ENCODE data around the gene PDE11A.

The PDE11A gene

GRCh38 chr2:177923323-177923722 lies 149.3 kb downstream of the PDE11A start:
- DNase-seq (ENCODE audit: low spot score) (no peak), FAIRE-seq (no peak)

- no peak for FAIRE-seq
Observed at GRCh38 chr2:177921726-177922125, 150.9 kb downstream of the PDE11A start.

GRCh38 chr2:177917169-177917568 lies 155.4 kb downstream of the PDE11A start:
- DNase-seq (ENCODE audit: low spot score) = no peak
- FAIRE-seq = no peak

More at GRCh38 chr2:177921726-177922125, 150.9 kb downstream of the PDE11A start:
- no peak for DNase-seq (ENCODE audit: low spot score)

- DNase-seq (ENCODE audit: low spot score) (no peak), FAIRE-seq (no peak)
Observed at GRCh38 chr2:177916342-177916741, 156.2 kb downstream of the PDE11A start.

- FAIRE-seq = no peak
- no peak for DNase-seq (ENCODE audit: low spot score)
Observed at GRCh38 chr2:177914247-177914646, 158.3 kb downstream of the PDE11A start.

- DNase-seq (ENCODE audit: low spot score) = no peak
- no peak for FAIRE-seq
Observed at GRCh38 chr2:177909962-177910361, 162.6 kb downstream of the PDE11A start.

- DNase-seq (ENCODE audit: low spot score) = no peak
- no peak for FAIRE-seq
Observed at GRCh38 chr2:177908824-177909223, 163.8 kb downstream of the PDE11A start.

GRCh38 chr2:177908182-177908581 lies 164.4 kb downstream of the PDE11A start:
- no peak for FAIRE-seq
- DNase-seq (ENCODE audit: low spot score) = no peak

GRCh38 chr2:177906041-177906718 lies 166.4 kb downstream of the PDE11A start:
- FAIRE-seq = no peak
- peak; percentile 34 for DNase-seq (ENCODE audit: low spot score)

GRCh38 chr2:177905640-177906039 lies 166.9 kb downstream of the PDE11A start:
- DNase-seq (ENCODE audit: low spot score) = no peak
- no peak for FAIRE-seq

- FAIRE-seq (no peak), DNase-seq (ENCODE audit: low spot score) (no peak)
Observed at GRCh38 chr2:177902395-177903163, 170.0 kb downstream of the PDE11A start.

- FAIRE-seq (no peak), DNase-seq (ENCODE audit: low spot score) (no peak)
Observed at GRCh38 chr2:177900082-177900481, 172.5 kb downstream of the PDE11A start.

GRCh38 chr2:177897278-177897677 lies 175.3 kb downstream of the PDE11A start:
- DNase-seq (ENCODE audit: low spot score) (no peak), FAIRE-seq (no peak)

- no peak for FAIRE-seq
Observed at GRCh38 chr2:177896587-177896986, 176.0 kb downstream of the PDE11A start.

GRCh38 chr2:177894546-177894945 lies 178.0 kb downstream of the PDE11A start:
- no peak for DNase-seq (ENCODE audit: low spot score)
- FAIRE-seq = no peak

More at GRCh38 chr2:177896587-177896986, 176.0 kb downstream of the PDE11A start:
- DNase-seq (ENCODE audit: low spot score) = no peak

GRCh38 chr2:177893880-177894279 lies 178.7 kb downstream of the PDE11A start:
- no peak for FAIRE-seq
- no peak for DNase-seq (ENCODE audit: low spot score)

GRCh38 chr2:177891533-177891932 lies 181.0 kb downstream of the PDE11A start:
- no peak for DNase-seq (ENCODE audit: low spot score)
- no peak for FAIRE-seq

- FAIRE-seq = no peak
- DNase-seq (ENCODE audit: low spot score) = no peak
Observed at GRCh38 chr2:177889818-177890460, 182.6 kb downstream of the PDE11A start.

- DNase-seq (ENCODE audit: low spot score) = no peak
- no peak for FAIRE-seq
Observed at GRCh38 chr2:177888581-177888980, 184.0 kb downstream of the PDE11A start.

GRCh38 chr2:177887722-177888121 lies 184.9 kb downstream of the PDE11A start:
- DNase-seq (ENCODE audit: low spot score) (no peak), FAIRE-seq (no peak)

GRCh38 chr2:177886824-177887223 lies 185.8 kb downstream of the PDE11A start:
- DNase-seq (ENCODE audit: low spot score) (no peak), FAIRE-seq (no peak)

- DNase-seq (ENCODE audit: low spot score) (no peak), FAIRE-seq (no peak)
Observed at GRCh38 chr2:177885828-177886466, 186.6 kb downstream of the PDE11A start.

All from RCC 7860 (cell line).